IMR-90 (cell line): ENCODE data around the gene STX1B. TPM values are rescaled to one million over a fixed set of nuclear protein-coding genes. Genes with fewer than 3 reads are reported as not detected.

Experiments used
- ATAC-seq: fragments of 200-7000 bp; cut with Tn5 transposase; 2 replicates; pipeline ENCODE4 v1.9.1; 2020; ENCODE audit warnings: low read depth, mild to moderate bottlenecking, moderate library complexity
- BruUV-seq: library from RNA; stranded (reverse); fragments of 400-500 nt; replicated peaks from 2 replicates; lab custom pipeline; 2021; lab: Mats Ljungman, UMichigan
- CTCF ChIA-PET: fragments of 300-600 bp; formaldehyde crosslinking; extraction: SDS; loops from one replicate; lab custom pipeline; 2021; ENCODE audit warnings: antibody characterized with exemption; lab: Yijun Ruan, JAX
- POLR2A ChIA-PET: fragments of 300-600 bp; sonication (Branson Sonifier 250); formaldehyde crosslinking; loops from one replicate; lab custom pipeline; 2022; ENCODE audit warnings: antibody characterized with exemption; ENCODE audit not compliant: unreplicated experiment; lab: Charles Lee
- DNase-seq: peaks from one replicate; pipeline ENCODE4 v3.0.0; 2013
- H2AFZ ChIP-seq: replicated peaks from 2 replicates; pipeline ENCODE3; 2013; ENCODE audit warnings: low read length, mild to moderate bottlenecking; ENCODE audit not compliant: poor library complexity
- H2AK5ac ChIP-seq: 2 replicates; pipeline ENCODE4 v1.6.1; 2013; ENCODE audit warnings: low read depth, low read length, inconsistent platforms
- H2AK9ac ChIP-seq: replicated peaks from 2 replicates; pipeline ENCODE3; 2013; ENCODE audit warnings: mild to moderate bottlenecking, low read depth, low read length, moderate library complexity; ENCODE audit not compliant: poor library complexity
- H2BK120ac ChIP-seq: 2 replicates; pipeline ENCODE4 v1.6.1; 2013; ENCODE audit warnings: low read depth, low read length, inconsistent platforms
- H2BK15ac ChIP-seq: 3 replicates; pipeline ENCODE4 v1.6.1; 2013; ENCODE audit warnings: low read depth, low read length, inconsistent platforms
- H2BK20ac ChIP-seq: 2 replicates; pipeline ENCODE4 v1.6.1; 2013; ENCODE audit warnings: low read depth, mild to moderate bottlenecking, inconsistent platforms, low read length, moderate library complexity
- H2BK5ac ChIP-seq: 2 replicates; pipeline ENCODE4 v1.6.1; 2013; ENCODE audit warnings: mild to moderate bottlenecking, low read depth, low read length, inconsistent platforms; ENCODE audit not compliant: poor library complexity, severe bottlenecking
- H3K14ac ChIP-seq: replicated peaks from 2 replicates; pipeline ENCODE4 v1.6.1; 2013; ENCODE audit warnings: low read depth, low read length, inconsistent platforms
- H3K18ac ChIP-seq: 2 replicates; pipeline ENCODE4 v1.6.1; 2013; ENCODE audit warnings: low read depth, low read length, control low read depth
- H3K23ac ChIP-seq: 2 replicates; pipeline ENCODE4 v1.6.1; 2013; ENCODE audit warnings: low read depth, low read length, inconsistent platforms
- H3K27ac ChIP-seq: 2 replicates; pipeline ENCODE4 v1.5.1; 2013; ENCODE audit warnings: mild to moderate bottlenecking, control low read depth, low read length; ENCODE audit not compliant: insufficient read depth
- H3K27me3 ChIP-seq: 2 replicates; pipeline ENCODE4 v1.6.1; 2013; ENCODE audit warnings: low read length; ENCODE audit not compliant: control insufficient read depth, insufficient read depth
- H3K36me3 ChIP-seq: 2 replicates; pipeline ENCODE4 v1.6.1; 2013; ENCODE audit warnings: low read length, mixed read lengths; ENCODE audit not compliant: control insufficient read depth, insufficient read depth
- H3K4ac ChIP-seq: 2 replicates; pipeline ENCODE4 v1.6.1; 2013; ENCODE audit warnings: low read depth, low read length, inconsistent platforms
- H3K4me1 ChIP-seq: 2 replicates; pipeline ENCODE4 v1.6.1; 2013; ENCODE audit warnings: low read length, mixed read lengths; ENCODE audit not compliant: control insufficient read depth, insufficient read depth
- H3K4me2 ChIP-seq: 2 replicates; pipeline ENCODE4 v1.6.1; 2013; ENCODE audit warnings: low read depth, mild to moderate bottlenecking, control low read depth, low read length, moderate library complexity
- H3K4me3 ChIP-seq: 2 replicates; pipeline ENCODE4 v1.5.1; 2013; ENCODE audit warnings: low read depth, mild to moderate bottlenecking, control low read depth, low read length, moderate library complexity; ENCODE audit not compliant: insufficient read depth
- H3K56ac ChIP-seq: 2 replicates; pipeline ENCODE4 v1.6.1; 2013; ENCODE audit warnings: low read length, inconsistent platforms; ENCODE audit not compliant: insufficient read depth; ENCODE audit errors: extremely low read depth
- H3K79me1 ChIP-seq, 2 experiments: 2 replicates each; pipeline ENCODE4 v1.6.1; 2013; ENCODE audit warnings: low read length in 2 of 2, inconsistent platforms in 1 of 2, low read depth in 1 of 2
- H3K9ac ChIP-seq: 2 replicates; pipeline ENCODE4 v1.6.1; 2013; ENCODE audit warnings: low read depth, low read length, control low read depth
- H3K9me1 ChIP-seq: 2 replicates; pipeline ENCODE4 v1.6.1; 2013; ENCODE audit warnings: low read length, inconsistent platforms; ENCODE audit not compliant: insufficient read depth
- H3K9me3 ChIP-seq: 2 replicates; pipeline ENCODE4 v1.6.1; 2013; ENCODE audit warnings: low read length; ENCODE audit not compliant: control insufficient read depth, insufficient read depth
- H4K20me1 ChIP-seq: 2 replicates; pipeline ENCODE4 v1.6.1; 2013; ENCODE audit warnings: low read length, inconsistent platforms; ENCODE audit not compliant: insufficient read depth
- H4K5ac ChIP-seq: 2 replicates; pipeline ENCODE4 v1.6.1; 2013; ENCODE audit warnings: mild to moderate bottlenecking, low read depth, low read length, control low read depth
- H4K8ac ChIP-seq, 2 experiments: 2 replicates each; pipeline ENCODE4 v1.6.1; 2013; ENCODE audit warnings: low read depth in 2 of 2, low read length in 2 of 2, control low read depth in 1 of 2, inconsistent platforms in 1 of 2
- H4K91ac ChIP-seq: 2 replicates; pipeline ENCODE4 v1.6.1; 2013; ENCODE audit warnings: low read depth, low read length, inconsistent platforms; ENCODE audit not compliant: insufficient read depth
- BHLHE40 ChIP-seq: fragments of 150-350 bp; IDR thresholded peaks from 2 replicates; pipeline ENCODE4 v1.6.1; 2016; ENCODE audit warnings: mild to moderate bottlenecking, low read depth, low read length
- CEBPB ChIP-seq: IDR thresholded peaks from 2 replicates; pipeline ENCODE4 v1.6.1; 2012; ENCODE audit warnings: low read depth, low read length, improper control_type of control experiment
- CHD1 ChIP-seq: IDR thresholded peaks from 2 replicates; pipeline ENCODE4 v1.6.1; 2012; ENCODE audit warnings: low read depth, low read length, improper control_type of control experiment
- CTCF ChIP-seq: conservative IDR thresholded peaks from 2 replicates; pipeline ENCODE4 v1.5.1; 2012; ENCODE audit warnings: mild to moderate bottlenecking, low read depth, low read length, improper control_type of control experiment
- ELK1 ChIP-seq: fragments of 150-350 bp; IDR thresholded peaks from 2 replicates; pipeline ENCODE4 v1.6.1; 2016; ENCODE audit warnings: low read depth, mild to moderate bottlenecking, low read length, moderate library complexity, borderline replicate concordance
- MAFK ChIP-seq: IDR thresholded peaks from 2 replicates; pipeline ENCODE4 v1.6.1; 2012; ENCODE audit warnings: low read depth, low read length, improper control_type of control experiment
- MAZ ChIP-seq: IDR thresholded peaks from 2 replicates; pipeline ENCODE4 v1.6.1; 2012; ENCODE audit warnings: low read depth, mild to moderate bottlenecking, low read length, improper control_type of control experiment, moderate library complexity, borderline replicate concordance
- MXI1 ChIP-seq: IDR thresholded peaks from 2 replicates; pipeline ENCODE4 v1.6.1; 2012; ENCODE audit warnings: low read depth, mild to moderate bottlenecking, low read length, moderate library complexity, borderline replicate concordance
- NFE2L2 ChIP-seq: fragments of 150-350 bp; IDR thresholded peaks from 2 replicates; pipeline ENCODE4 v1.6.1; 2016; ENCODE audit warnings: low read depth, mild to moderate bottlenecking, low read length
- RAD21 ChIP-seq: IDR thresholded peaks from 2 replicates; pipeline ENCODE4 v1.6.1; 2012; ENCODE audit warnings: low read length, improper control_type of control experiment
- RCOR1 ChIP-seq: IDR thresholded peaks from 2 replicates; pipeline ENCODE4 v1.6.1; 2012; ENCODE audit warnings: mild to moderate bottlenecking, low read length, improper control_type of control experiment; ENCODE audit not compliant: insufficient replicate concordance
- USF2 ChIP-seq: fragments of 150-350 bp; IDR thresholded peaks from 2 replicates; pipeline ENCODE4 v1.6.1; 2017; ENCODE audit warnings: mild to moderate bottlenecking, antibody characterized with exemption, low read length, low read depth
- whole genome bisulfite sequencing, 2 experiments: methylation state at CpG; one replicate each; pipeline versions ENCODE4 v1.1.5 to v1.1.7; 2013; ENCODE audit warnings: missing lambda C conversion rate in 2 of 2; ENCODE audit not compliant: insufficient read length in 1 of 2; ENCODE audit errors: extremely low coverage in 2 of 2; 5-methylcytosine and 5-hydroxymethylcytosine counted together
- dilution Hi-C: fragments of 300-500 bp; cut with HindIII; formaldehyde crosslinking; loops from one replicate; pipeline ENCODE4 v1.14.3; 2018; ENCODE audit warnings: low sequenced_read_pairs; ENCODE audit not compliant: unreplicated experiment
- in situ Hi-C: fragments of 300-500 bp; cut with MboI; formaldehyde crosslinking; loops from 3 replicates; pipeline ENCODE4 v1.14.3; 2019; ENCODE audit warnings: low sequenced_read_pairs, inconsistent platforms, mixed read lengths
- intact Hi-C: fragments of 100-400 bp; cut with micrococcal nuclease; formaldehyde crosslinking; loops from 2 replicates; pipeline ENCODE4 v1.10.0; 2022
- polyA plus RNA-seq, 3 experiments: library from polyadenylated mRNA; depleted of rRNA; stranded (reverse); fragments of >200 nt; gene quantifications; 2 replicates each; pipeline ENCODE4 v1.2.3, GENCODE V29; 2012; ENCODE audit warnings: low replicate concordance in 1 of 3
- total RNA-seq: library from RNA; depleted of rRNA; stranded (reverse); fragments of >200 nt; gene quantifications from 2 replicates; pipeline ENCODE4 v1.2.3, GENCODE V29; 2012

The STX1B gene
- total and polyA plus RNA-seq, 2 of the 4 experiments (the other 2 are of a cell fraction), result 3.9 to 14.9 TPM

- H3K27me3 ChIP-seq, result no peaks in the 10 kb centered on the region
- H2AK5ac ChIP-seq, result 0 out of 2 replicates have a peak overlapping the region, but pooled peaks have one; percentile 36
- H3K4me2 ChIP-seq, result no peak overlapping the region
- no peak overlapping the region for H2BK5ac ChIP-seq
- no peaks in the 10 kb centered on the region for H3K36me3 ChIP-seq
- H2AFZ ChIP-seq, result no peak overlapping the region
- H2BK20ac ChIP-seq, result no peak overlapping the region
- no peak overlapping the region for H3K14ac ChIP-seq
- WGBS, 2 experiments, result 70% methylated on average over 1 of the region's 2 CpGs; no CpG with 5 or more reads in 1 of the 2 experiments
- no peak overlapping the region for H2BK15ac ChIP-seq
- dilution Hi-C loops, result no loop called here
- H4K91ac ChIP-seq, result no peak overlapping the region
- ChIA-PET CTCF (no interaction called here), POLR2A (interaction anchor here (0.5 kb wide), 1 partner anchor 176 kb away, joined by 4 read pairs; no protein-coding TSS in a partner anchor)
- BruUV-seq, result no TSS peak
- DNase-seq, result no peak
- 0 out of 2 replicates have a peak overlapping the region, but pooled peaks have one; percentile 21 for H3K4ac ChIP-seq
- no peak overlapping the region for H3K18ac ChIP-seq
- no peak overlapping the region for H2BK120ac ChIP-seq
- H3K4me3 ChIP-seq, result no peak overlapping the region
- intact Hi-C loops, result no loop called here
- in situ Hi-C loops, result no loop called here
- no peak overlapping the region for H3K56ac ChIP-seq
- peaks cover 2 to 33% of the 10 kb centered on the region in 2 experiments; a peak in 3 of 4 replicates for H3K79me1 ChIP-seq
- TF ChIP-seq CHD1 (no peak), BHLHE40 (no peak), MXI1 (no peak), CEBPB (no peak), NFE2L2 (no peak), MAZ (no peak), MAFK (no peak), CTCF (no peak), RAD21 (no peak), USF2 (no peak), ELK1 (no peak), RCOR1 (no peak)
- H4K8ac ChIP-seq, result no peak overlapping the region
- H3K9ac ChIP-seq, result no peak overlapping the region
- H3K9me3 ChIP-seq, result no peaks in the 10 kb centered on the region
- ATAC-seq, result no peak
- H3K4me1 ChIP-seq, result peaks cover 25% of the 10 kb centered on the region
- H4K20me1 ChIP-seq, result no peaks in the 10 kb centered on the region
- H2AK9ac ChIP-seq, result no peak overlapping the region
- H3K23ac ChIP-seq, result peak overlapping the region; percentile 51; the same call in 1 of the 2 replicates
- no peak overlapping the region for H3K27ac ChIP-seq
- H4K5ac ChIP-seq, result no peak overlapping the region
- 0 out of 2 replicates have a peak, but pooled peaks cover 5% of the 10 kb centered on the region for H3K9me1 ChIP-seq
These were observed 5.8 kb downstream of the STX1B start for GRCh38 chr16:31004658-31005057.
